H1 (cell line): ENCODE measurements around the gene ART4. TPM values are rescaled to one million over a fixed set of nuclear protein-coding genes. Genes with fewer than 3 reads are reported as not detected.

Source experiments
- CTCF ChIA-PET: fragments of 300-600 bp; sonication (Branson Sonifier 250); formaldehyde crosslinking; loops from one replicate; lab custom pipeline; 2021; ENCODE audit not compliant: partially characterized antibody; lab: Charles Lee
- POLR2A ChIA-PET: fragments of 300-600 bp; sonication (Branson Sonifier 250); formaldehyde crosslinking; loops from one replicate; lab custom pipeline; 2021; ENCODE audit warnings: inconsistent platforms; ENCODE audit not compliant: partially characterized antibody; lab: Charles Lee
- DNase-seq, 2 experiments: peaks; one replicate each; pipeline versions ENCODE4 v3.0.0 to v3.0.0-alpha.2; 2010 to 2022; ENCODE audit warnings: low spot score in 2 of 2, low read depth in 1 of 2, mixed read lengths in 1 of 2
- FAIRE-seq: peaks from 2 replicates; lab custom pipeline; 2011; peaks lifted over from hg19 to GRCh38; lab: Jason Lieb, UNC
- H2AFZ ChIP-seq: 2 replicates; pipeline ENCODE4 v1.8.1; 2012; ENCODE audit warnings: low read length, inconsistent platforms
- H2AK5ac ChIP-seq: 2 replicates; pipeline ENCODE4 v1.6.1; 2013; ENCODE audit warnings: low read depth, low read length
- H2BK120ac ChIP-seq: replicated peaks from 2 replicates; pipeline ENCODE3; 2013; ENCODE audit warnings: low read depth, low read length, inconsistent platforms
- H2BK12ac ChIP-seq: 2 replicates; pipeline ENCODE4 v1.6.1; 2013; ENCODE audit warnings: low read depth, low read length
- H2BK15ac ChIP-seq: 2 replicates; pipeline ENCODE4 v1.6.1; 2013; ENCODE audit warnings: low read length
- H2BK20ac ChIP-seq: 2 replicates; pipeline ENCODE4 v1.6.1; 2013; ENCODE audit warnings: low read length
- H2BK5ac ChIP-seq: 2 replicates; pipeline ENCODE4 v1.6.1; 2013; ENCODE audit warnings: low read depth, low read length
- H3K14ac ChIP-seq: 2 replicates; pipeline ENCODE4 v1.6.1; 2013; ENCODE audit warnings: inconsistent platforms; ENCODE audit not compliant: insufficient read length
- H3K18ac ChIP-seq: 2 replicates; pipeline ENCODE4 v1.6.1; 2013; ENCODE audit warnings: low read length; ENCODE audit errors: extremely low read depth
- H3K23ac ChIP-seq: 2 replicates; pipeline ENCODE4 v1.6.1; 2013; ENCODE audit warnings: inconsistent platforms; ENCODE audit not compliant: insufficient read length
- H3K23me2 ChIP-seq: 2 replicates; pipeline ENCODE4 v1.6.1; 2013; ENCODE audit warnings: low read depth, low read length
- H3K27ac ChIP-seq: 2 replicates; pipeline ENCODE4 v1.6.1; 2011; ENCODE audit warnings: low read depth, low read length, inconsistent platforms
- H3K27me3 ChIP-seq, 4 experiments: replicated peaks in 1 of 4; 1 replicate in 1 of 4; 2 replicates in 3 of 4; pipeline versions ENCODE4 v1.6.1 to v1.8.1; 2011 to 2013; ENCODE audit warnings: low read length in 3 of 4, mild to moderate bottlenecking in 3 of 4, inconsistent platforms in 2 of 4, mixed read lengths in 2 of 4, moderate library complexity in 1 of 4; ENCODE audit not compliant: control insufficient read depth in 3 of 4, insufficient read depth in 3 of 4; ENCODE audit errors: extremely low read depth in 1 of 4
- H3K36me3 ChIP-seq, 4 experiments: 2 replicates each; pipeline versions ENCODE4 v1.6.1 to v1.8.1; 2011 to 2013; ENCODE audit warnings: mild to moderate bottlenecking in 4 of 4, low read length in 3 of 4, moderate library complexity in 2 of 4, control low read depth in 1 of 4, inconsistent platforms in 1 of 4; ENCODE audit not compliant: insufficient read depth in 4 of 4, control insufficient read depth in 2 of 4
- H3K4ac ChIP-seq: replicated peaks from 2 replicates; pipeline ENCODE3; 2013; ENCODE audit warnings: low read length, low read depth, mixed read lengths, inconsistent platforms; ENCODE audit not compliant: insufficient read length
- H3K4me1 ChIP-seq, 4 experiments: replicated peaks in 1 of 4; 1 replicate in 1 of 4; 2 replicates in 3 of 4; pipeline versions ENCODE4 v1.6.1 to v1.8.1; 2011 to 2013; ENCODE audit warnings: low read length in 3 of 4, inconsistent platforms in 2 of 4, mixed read lengths in 1 of 4; ENCODE audit not compliant: insufficient read depth in 4 of 4, control insufficient read depth in 3 of 4
- H3K4me2 ChIP-seq, 2 experiments: 2 replicates each; pipeline versions ENCODE4 v1.6.1 to v1.8.1; 2011 to 2013; ENCODE audit warnings: low read depth in 2 of 2, low read length in 2 of 2, control low read depth in 1 of 2, inconsistent platforms in 1 of 2, mild to moderate bottlenecking in 1 of 2; ENCODE audit not compliant: insufficient read depth in 1 of 2
- H3K4me3 ChIP-seq, 4 experiments: fragments of 200-600, 300-600 bp in 1 of 4; sonication (generic), shearing (Covaris generic), sonication (Bioruptor Twin) in 1 of 4; 2 replicates each; pipeline versions ENCODE4 v1.5.1 to v1.8.1; 2011 to 2016; ENCODE audit warnings: low read length in 4 of 4, low read depth in 3 of 4, control low read depth in 2 of 4, inconsistent platforms in 2 of 4, mild to moderate bottlenecking in 2 of 4, mixed read lengths in 1 of 4, moderate library complexity in 1 of 4; ENCODE audit not compliant: insufficient read depth in 2 of 4; ENCODE audit errors: extremely low read depth in 1 of 4
- H3K56ac ChIP-seq: replicated peaks from 2 replicates; pipeline ENCODE3; 2013; ENCODE audit warnings: low read depth, mild to moderate bottlenecking, mixed read lengths, low read length, inconsistent platforms; ENCODE audit not compliant: insufficient read length
- H3K79me1 ChIP-seq: 2 replicates; pipeline ENCODE4 v1.6.1; 2013; ENCODE audit warnings: low read depth, low read length, control low read depth
- H3K79me2 ChIP-seq, 2 experiments: 2 replicates each; pipeline versions ENCODE4 v1.6.1 to v1.8.1; 2012 to 2013; ENCODE audit warnings: low read length in 2 of 2, mild to moderate bottlenecking in 2 of 2, inconsistent platforms in 1 of 2; ENCODE audit not compliant: insufficient read depth in 2 of 2, control insufficient read depth in 1 of 2
- H3K9ac ChIP-seq, 4 experiments: replicated peaks in 1 of 4; 1 replicate in 1 of 4; 2 replicates in 3 of 4; pipeline versions ENCODE4 v1.6.1 to v1.8.1; 2011 to 2013; ENCODE audit warnings: low read depth in 3 of 4, low read length in 3 of 4, control low read depth in 2 of 4, mild to moderate bottlenecking in 2 of 4, moderate library complexity in 2 of 4, inconsistent platforms in 1 of 4; ENCODE audit errors: extremely low read depth in 1 of 4
- H3K9me3 ChIP-seq, 2 experiments: 2 replicates each; pipeline versions ENCODE4 v1.6.1 to v1.8.1; 2012 to 2013; ENCODE audit warnings: mild to moderate bottlenecking in 2 of 2, moderate library complexity in 2 of 2, control low read depth in 1 of 2, inconsistent platforms in 1 of 2, low read depth in 1 of 2, low read length in 1 of 2, mixed read lengths in 1 of 2; ENCODE audit not compliant: insufficient read depth in 2 of 2
- H4K20me1 ChIP-seq, 2 experiments: replicated peaks in 1 of 2; 2 replicates each; pipeline versions ENCODE3 to v1.8.1; 2011 to 2013; ENCODE audit warnings: inconsistent platforms in 2 of 2, low read length in 2 of 2, mild to moderate bottlenecking in 1 of 2; ENCODE audit not compliant: insufficient read depth in 2 of 2, control insufficient read depth in 1 of 2
- H4K5ac ChIP-seq: 2 replicates; pipeline ENCODE4 v1.6.1; 2013; ENCODE audit warnings: low read length, low read depth, mixed read lengths, inconsistent platforms; ENCODE audit not compliant: insufficient read length
- H4K8ac ChIP-seq: 2 replicates; pipeline ENCODE4 v1.8.0; 2013; ENCODE audit warnings: mild to moderate bottlenecking, moderate library complexity, low read length, inconsistent platforms; ENCODE audit not compliant: insufficient read depth; ENCODE audit errors: extremely low read depth
- H4K91ac ChIP-seq: replicated peaks from 2 replicates; pipeline ENCODE3; 2013; ENCODE audit warnings: low read length, mixed read lengths, inconsistent platforms; ENCODE audit not compliant: insufficient read length
- SIN3A ChIP-seq, 2 experiments: IDR thresholded peaks in 1 of 2; conservative IDR thresholded peaks in 1 of 2; 2 replicates each; pipeline ENCODE4 v1.6.1; 2011 to 2012; ENCODE audit warnings: low read length in 2 of 2, improper control_type of control experiment in 1 of 2, low read depth in 1 of 2, mild to moderate bottlenecking in 1 of 2
- SUZ12 ChIP-seq: fragments of 200-600 bp; sonication (generic); IDR thresholded peaks from 2 replicates; pipeline ENCODE4 v1.6.1; 2012; ENCODE audit warnings: mild to moderate bottlenecking, inconsistent platforms, low read length, moderate library complexity, mixed read lengths
- WGBS, 2 experiments: shearing (Covaris generic) in 1 of 2; methylation state at CpG; one replicate each; pipeline versions ENCODE4 v1.1.6 to v1.1.7; 2013 to 2015; ENCODE audit warnings: low lambda C conversion rate in 2 of 2, mixed read lengths in 2 of 2, inconsistent platforms in 1 of 2, low coverage in 1 of 2, missing lambda C conversion rate in 1 of 2; ENCODE audit not compliant: insufficient replicate concordance in 2 of 2, insufficient coverage in 1 of 2, insufficient read length in 1 of 2; ENCODE audit errors: extremely low coverage in 1 of 2, missing lambda C conversion rate in 1 of 2; 5-methylcytosine and 5-hydroxymethylcytosine counted together
- polyA plus RNA-seq, 7 experiments: library from polyadenylated mRNA; depleted of rRNA in 3 of 7; stranded (reverse) in 5 of 7; unstranded in 2 of 7; fragments of >200 nt in 5 of 7; fragments of 200-250 nt in 2 of 7; gene quantifications; 1 replicate in 5 of 7; 2 replicates in 1 of 7; 4 replicates in 1 of 7; pipeline versions ENCODE4 v1.2.1 to v1.2.3, GENCODE V29; 2011 to 2013; ENCODE audit warnings: missing spikeins in 2 of 7, mixed read lengths in 2 of 7
- total RNA-seq: library from RNA; stranded (reverse); fragmentation: NEBNext Ultra II Directional; extraction: Animal tissue kit (Norgen Biotek cat#: 25700); gene quantifications from 2 replicates; pipeline ENCODE4 v1.2.1, GENCODE V29; 2021

The ART4 gene
- total and polyA plus RNA-seq, 2 of the 8 experiments (the other 6 are each of a cell fraction or from before 2014, with no cell fraction given) = not detected

DNA sequence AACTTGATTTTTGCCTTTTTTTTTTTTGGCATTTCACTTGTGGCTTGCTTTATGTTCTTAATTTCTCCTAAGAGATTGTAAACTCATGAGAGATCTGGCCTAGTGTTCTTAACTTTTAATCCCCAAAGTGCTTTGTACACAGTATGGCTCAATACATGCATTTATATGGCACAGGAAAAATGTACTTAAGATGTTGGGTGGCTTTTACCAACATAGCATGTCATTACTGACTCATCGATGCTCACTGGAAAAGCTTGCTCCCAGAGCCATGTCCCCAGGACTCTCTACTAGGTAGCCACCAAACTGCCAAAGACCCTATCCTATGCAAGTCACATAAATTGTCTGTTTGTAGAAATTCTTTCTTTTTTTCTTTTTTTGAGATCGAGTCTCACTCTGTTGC, 16.3 kb downstream of the ART4 start:
- POLR2A ChIA-PET = interaction anchor here (0.9 to 2.3 kb wide), 2 partner anchors 53 to 56 kb away, joined by 3 to 9 read pairs; a partner anchor contains a TSS
- Histone ChIP-seq H3K36me3 (no peaks in the 10 kb centered on the region), H3K4me2 (no peak overlapping the region), H3K4ac (no peak overlapping the region), H2BK12ac (no peak overlapping the region), H3K27me3 (no peaks in the 10 kb centered on the region), H3K18ac (no peak overlapping the region), H4K8ac (no peak overlapping the region), H3K23me2 (no peaks in the 10 kb centered on the region; the same call in 1 of the 2 replicates), H3K27ac (no peak overlapping the region), H2BK5ac (no peak overlapping the region), H3K79me1 (no peaks in the 10 kb centered on the region), H3K9ac (no peak overlapping the region), H3K4me1 (no peaks in the 10 kb centered on the region; a peak in 1 of 7 replicates), H2BK20ac (no peak overlapping the region), H4K5ac (no peak overlapping the region), H2AK5ac (no peak overlapping the region), H3K14ac (no peak overlapping the region), H3K56ac (no peak overlapping the region), H4K91ac (no peak overlapping the region), H2AFZ (no peak overlapping the region), H4K20me1 (no peaks in the 10 kb centered on the region), H3K79me2 (no peaks in the 10 kb centered on the region), H2BK15ac (no peak overlapping the region), H3K23ac (no peak overlapping the region), H3K9me3 (no peaks in the 10 kb centered on the region), H3K4me3 (no peak overlapping the region), H2BK120ac (no peak overlapping the region)
- WGBS, 2 experiments = 97% methylated on average over 2 of the region's 2 CpGs; no CpG with 5 or more reads in 1 of the 2 experiments
- FAIRE-seq (no peak), DNase-seq (no peak)
- CTCF ChIA-PET = interaction anchor here (1.1 to 1.6 kb wide), 3 partner anchors 16 to 180 kb away, joined by 3 read pairs; no protein-coding TSS in a partner anchor
- TF ChIP-seq SIN3A (conservative IDR thresholded peaks at IDR 0.05 in 1 of 2, IDR thresholded peaks at IDR 0.05 in 1 of 2; ENCODE audit: low read depth in 1 of 2, low read length in 2 of 2) = no peak
- TF ChIP-seq SUZ12 = no peak
